ENCODE measurements around the gene PPIP5K1.

PPIP5K1 gene

DNA sequence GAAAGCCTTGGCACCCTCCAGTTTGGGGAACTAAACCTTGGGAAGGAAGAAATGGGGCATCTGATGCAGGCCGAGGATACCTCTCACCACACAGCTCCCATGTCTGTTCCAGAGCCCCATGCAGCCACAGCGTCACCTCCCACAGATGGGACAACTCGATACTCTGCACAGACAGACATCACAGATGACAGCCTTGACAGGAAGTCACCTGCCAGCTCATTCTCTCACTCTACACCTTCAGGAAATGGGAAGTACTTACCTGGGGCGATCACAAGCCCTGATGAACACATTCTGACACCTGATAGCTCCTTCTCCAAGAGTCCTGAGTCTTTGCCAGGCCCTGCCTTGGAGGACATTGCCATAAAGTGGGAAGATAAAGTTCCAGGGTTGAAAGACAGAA is 64.9 kb downstream of the PPIP5K1 start:
- no peak overlapping the region for H3K27ac ChIP-seq (ENCODE audit: low read depth, low read length)
- H3K27me3 ChIP-seq (ENCODE audit: control insufficient read depth in 1 of 2, insufficient read depth in 2 of 2, low read length in 2 of 2) = no peaks in the 10 kb centered on the region
- H3K9ac ChIP-seq (ENCODE audit: low read length) = no peak overlapping the region
- H3K9me3 ChIP-seq (ENCODE audit: low read length) = no peaks in the 10 kb centered on the region
- H3K36me3 ChIP-seq (ENCODE audit: insufficient read depth, low read length) = peaks cover 55% of the 10 kb centered on the region
- H3K4me3 ChIP-seq (ENCODE audit: low read depth in 1 of 2, low read length in 2 of 2) = no peak overlapping the region
- no peaks in the 10 kb centered on the region for H3K4me1 ChIP-seq (ENCODE audit: insufficient read depth, low read length)

DNA sequence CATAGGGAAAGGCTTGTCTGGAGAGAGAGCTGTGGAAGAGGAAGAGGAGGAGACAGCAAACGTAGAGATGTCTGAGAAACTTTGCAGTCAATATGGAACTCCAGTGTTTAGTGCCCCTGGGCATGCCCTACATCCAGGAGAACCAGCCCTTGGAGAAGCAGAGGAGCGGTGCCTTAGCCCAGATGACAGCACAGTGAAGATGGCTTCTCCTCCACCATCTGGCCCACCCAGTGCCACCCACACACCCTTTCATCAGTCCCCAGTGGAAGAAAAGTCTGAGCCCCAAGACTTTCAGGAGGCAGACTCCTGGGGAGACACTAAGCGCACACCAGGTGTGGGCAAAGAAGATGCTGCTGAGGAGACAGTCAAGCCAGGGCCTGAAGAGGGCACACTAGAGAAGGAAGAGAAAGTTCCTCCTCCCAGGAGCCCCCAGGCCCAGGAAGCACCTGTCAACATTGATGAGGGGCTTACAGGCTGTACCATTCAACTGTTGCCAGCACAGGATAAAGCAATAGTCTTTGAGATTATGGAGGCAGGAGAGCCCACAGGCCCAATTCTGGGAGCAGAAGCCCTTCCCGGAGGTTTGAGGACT is 65.7 kb downstream of the PPIP5K1 start:
- Histone ChIP-seq H3K9me3 (ENCODE audit: low read length) (no peaks in the 10 kb centered on the region), H3K36me3 (ENCODE audit: insufficient read depth, low read length) (peaks cover 48% of the 10 kb centered on the region), H3K27me3 (ENCODE audit: control insufficient read depth in 1 of 2, insufficient read depth in 2 of 2, low read length in 2 of 2) (no peaks in the 10 kb centered on the region), H3K4me3 (ENCODE audit: low read depth in 1 of 2, low read length in 2 of 2) (no peak overlapping the region), H3K27ac (ENCODE audit: low read depth, low read length) (no peak overlapping the region), H3K9ac (ENCODE audit: low read length) (no peak overlapping the region), H3K4me1 (ENCODE audit: insufficient read depth, low read length) (peaks cover 1% of the 10 kb centered on the region)

DNA sequence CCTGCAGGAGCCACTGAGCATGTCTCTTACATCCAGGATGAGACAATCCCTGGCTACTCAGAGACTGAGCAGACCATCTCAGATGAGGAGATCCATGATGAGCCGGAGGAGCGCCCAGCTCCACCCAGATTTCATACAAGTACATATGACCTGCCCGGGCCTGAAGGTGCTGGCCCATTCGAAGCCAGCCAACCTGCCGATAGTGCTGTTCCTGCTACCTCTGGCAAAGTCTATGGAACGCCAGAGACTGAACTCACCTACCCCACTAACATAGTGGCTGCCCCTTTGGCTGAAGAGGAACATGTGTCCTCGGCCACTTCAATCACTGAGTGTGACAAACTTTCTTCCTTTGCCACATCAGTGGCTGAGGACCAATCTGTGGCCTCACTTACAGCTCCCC is 66.4 kb downstream of the PPIP5K1 start:
- peaks cover 45% of the 10 kb centered on the region for H3K36me3 ChIP-seq (ENCODE audit: insufficient read depth, low read length)
- H3K9ac ChIP-seq (ENCODE audit: low read length) = no peak overlapping the region
- H3K9me3 ChIP-seq (ENCODE audit: low read length) = no peaks in the 10 kb centered on the region
- no peak overlapping the region for H3K4me3 ChIP-seq (ENCODE audit: low read depth in 1 of 2, low read length in 2 of 2)
- H3K27ac ChIP-seq (ENCODE audit: low read depth, low read length) = no peak overlapping the region
- peaks cover 8% of the 10 kb centered on the region for H3K4me1 ChIP-seq (ENCODE audit: insufficient read depth, low read length)
- no peaks in the 10 kb centered on the region for H3K27me3 ChIP-seq (ENCODE audit: control insufficient read depth in 1 of 2, insufficient read depth in 2 of 2, low read length in 2 of 2)

DNA sequence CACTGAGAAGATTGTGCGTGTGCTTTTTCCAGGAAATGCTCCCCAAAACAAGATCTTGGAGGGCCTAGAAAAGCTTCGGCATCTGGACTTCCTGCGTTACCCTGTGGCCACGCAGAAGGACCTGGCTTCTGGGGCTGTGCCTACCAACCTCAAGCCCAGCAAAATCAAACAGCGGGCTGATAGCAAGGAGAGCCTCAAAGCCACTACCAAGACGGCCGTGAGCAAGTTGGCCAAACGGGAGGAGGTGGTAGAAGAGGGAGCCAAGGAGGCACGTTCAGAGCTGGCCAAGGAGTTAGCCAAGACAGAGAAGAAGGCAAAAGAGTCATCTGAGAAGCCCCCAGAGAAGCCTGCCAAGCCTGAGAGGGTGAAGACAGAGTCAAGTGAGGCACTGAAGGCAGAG is 67.8 kb downstream of the PPIP5K1 start:
- H3K4me1 ChIP-seq (ENCODE audit: insufficient read depth, low read length) = peaks cover 8% of the 10 kb centered on the region
- no peaks in the 10 kb centered on the region for H3K9me3 ChIP-seq (ENCODE audit: low read length)
- H3K9ac ChIP-seq (ENCODE audit: low read length) = no peak overlapping the region
- H3K4me3 ChIP-seq (ENCODE audit: low read depth in 1 of 2, low read length in 2 of 2) = no peak overlapping the region
- H3K27me3 ChIP-seq (ENCODE audit: control insufficient read depth in 1 of 2, insufficient read depth in 2 of 2, low read length in 2 of 2) = no peaks in the 10 kb centered on the region
- H3K27ac ChIP-seq (ENCODE audit: low read depth, low read length) = no peak overlapping the region
- H3K36me3 ChIP-seq (ENCODE audit: insufficient read depth, low read length) = peaks cover 45% of the 10 kb centered on the region

DNA sequence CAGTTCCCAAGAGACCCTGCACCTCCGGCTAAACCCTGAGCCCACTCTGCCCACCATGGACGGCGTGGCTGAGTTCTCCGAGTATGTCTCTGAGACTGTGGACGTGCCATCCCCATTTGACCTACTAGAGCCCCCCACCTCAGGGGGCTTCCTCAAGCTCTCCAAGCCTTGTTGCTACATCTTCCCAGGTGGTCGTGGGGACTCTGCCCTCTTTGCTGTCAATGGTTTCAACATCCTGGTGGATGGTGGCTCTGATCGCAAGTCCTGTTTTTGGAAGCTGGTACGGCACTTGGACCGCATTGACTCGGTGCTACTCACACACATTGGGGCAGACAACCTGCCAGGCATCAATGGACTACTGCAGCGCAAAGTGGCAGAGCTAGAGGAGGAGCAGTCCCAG is 68.6 kb downstream of the PPIP5K1 start:
- Histone ChIP-seq H3K27me3 (ENCODE audit: control insufficient read depth in 1 of 2, insufficient read depth in 2 of 2, low read length in 2 of 2) (no peaks in the 10 kb centered on the region), H3K4me1 (ENCODE audit: insufficient read depth, low read length) (peaks cover 16% of the 10 kb centered on the region), H3K4me3 (ENCODE audit: low read depth in 1 of 2, low read length in 2 of 2) (no peak overlapping the region)

DNA sequence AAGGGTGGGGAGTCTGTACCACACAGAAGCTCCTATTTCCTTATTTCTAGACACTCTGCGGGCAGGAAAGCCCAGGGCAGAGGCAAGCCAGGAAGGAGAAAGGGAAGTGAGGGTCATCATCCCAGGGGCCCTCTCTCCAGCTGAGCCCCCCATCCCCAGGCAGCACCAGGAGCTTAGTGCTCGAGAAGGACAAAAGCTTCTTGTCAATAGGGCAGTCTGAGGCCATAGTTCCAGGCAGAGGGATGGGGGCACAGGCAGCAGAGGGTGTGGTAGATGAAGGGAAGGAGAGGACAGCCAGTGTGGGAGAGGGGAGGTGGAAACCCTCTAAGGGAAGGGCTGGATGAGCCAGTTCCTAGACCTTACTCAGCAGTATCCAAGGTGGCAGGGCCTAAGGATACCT is 69.9 kb downstream of the PPIP5K1 start:
- peaks cover 29% of the 10 kb centered on the region for H3K4me1 ChIP-seq (ENCODE audit: insufficient read depth, low read length)
- H3K36me3 ChIP-seq (ENCODE audit: insufficient read depth, low read length) = peaks cover 42% of the 10 kb centered on the region
- H3K9me3 ChIP-seq (ENCODE audit: low read length) = no peaks in the 10 kb centered on the region
- H3K27me3 ChIP-seq (ENCODE audit: control insufficient read depth in 1 of 2, insufficient read depth in 2 of 2, low read length in 2 of 2) = no peaks in the 10 kb centered on the region
- no peak overlapping the region for H3K4me3 ChIP-seq (ENCODE audit: low read depth in 1 of 2, low read length in 2 of 2)
- H3K27ac ChIP-seq (ENCODE audit: low read depth, low read length) = no peak overlapping the region
- H3K9ac ChIP-seq (ENCODE audit: low read length) = no peak overlapping the region

More for the DNA sequence above, 68.6 kb downstream of the PPIP5K1 start:
- Histone ChIP-seq H3K27ac (ENCODE audit: low read depth, low read length) (no peak overlapping the region), H3K36me3 (ENCODE audit: insufficient read depth, low read length) (peaks cover 45% of the 10 kb centered on the region), H3K9me3 (ENCODE audit: low read length) (no peaks in the 10 kb centered on the region), H3K9ac (ENCODE audit: low read length) (no peak overlapping the region)

DNA sequence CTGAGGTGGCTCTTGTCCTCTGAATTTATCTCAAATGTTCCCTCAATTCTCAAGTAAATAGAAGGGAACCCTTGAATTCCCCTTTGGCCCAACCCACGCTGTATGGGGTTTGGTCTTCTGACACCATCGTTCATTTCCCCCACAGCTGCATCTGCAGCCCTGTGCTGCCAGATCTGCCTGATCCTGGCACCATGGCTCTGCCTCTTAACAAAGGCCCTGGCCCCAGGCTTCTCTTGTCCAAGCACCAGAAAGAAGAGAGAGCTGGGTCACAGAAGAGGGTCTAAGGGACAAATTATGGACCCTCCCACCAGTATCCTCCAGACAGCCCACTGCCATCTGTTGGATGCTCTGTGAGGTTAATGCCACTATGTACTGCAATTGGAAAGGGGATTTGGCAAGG is 70.8 kb downstream of the PPIP5K1 start:
- Histone ChIP-seq H3K4me3 (ENCODE audit: low read depth in 1 of 2, low read length in 2 of 2) (peak overlapping the region in 1 of 2 donors; percentile 94), H3K36me3 (ENCODE audit: insufficient read depth, low read length) (peaks cover 37% of the 10 kb centered on the region), H3K27ac (ENCODE audit: low read depth, low read length) (no peak overlapping the region), H3K4me1 (ENCODE audit: insufficient read depth, low read length) (peaks cover 36% of the 10 kb centered on the region), H3K9me3 (ENCODE audit: low read length) (no peaks in the 10 kb centered on the region), H3K9ac (ENCODE audit: low read length) (no peak overlapping the region), H3K27me3 (ENCODE audit: control insufficient read depth in 1 of 2, insufficient read depth in 2 of 2, low read length in 2 of 2) (no peaks in the 10 kb centered on the region)

DNA sequence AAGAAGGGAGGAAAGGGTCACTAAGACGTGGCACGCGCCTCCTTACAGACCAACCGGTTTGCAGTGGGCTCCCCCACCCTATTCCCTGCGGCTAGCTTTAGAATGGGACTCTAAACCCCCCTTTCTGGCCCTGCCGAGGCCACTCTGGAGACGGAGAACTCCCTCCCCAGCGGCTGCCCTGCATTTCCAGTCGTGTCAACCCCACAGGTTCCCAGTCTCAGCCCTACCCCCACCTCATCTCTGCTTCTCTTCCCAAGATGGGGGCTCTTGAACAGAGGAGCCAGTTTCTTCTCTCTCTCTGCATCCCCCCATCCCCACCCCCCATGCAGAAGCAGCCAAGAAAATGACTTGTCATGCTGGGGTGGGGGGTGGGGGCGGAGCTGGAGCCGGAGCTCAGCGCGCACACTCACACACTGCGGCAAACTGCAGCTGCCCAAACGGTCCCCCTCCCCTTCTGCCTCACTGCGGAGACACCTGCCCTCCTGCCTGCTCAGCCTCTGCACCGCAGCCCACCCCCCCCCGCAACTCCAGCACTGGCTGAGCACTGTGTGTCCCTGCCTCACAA is 71.7 kb downstream of the PPIP5K1 start:
- Histone ChIP-seq H3K27me3 (ENCODE audit: control insufficient read depth in 1 of 2, insufficient read depth in 2 of 2, low read length in 2 of 2) (no peaks in the 10 kb centered on the region), H3K9me3 (ENCODE audit: low read length) (no peaks in the 10 kb centered on the region), H3K4me1 (ENCODE audit: insufficient read depth, low read length) (peaks cover 42% of the 10 kb centered on the region), H3K27ac (ENCODE audit: low read depth, low read length) (peak overlapping the region; percentile 81), H3K9ac (ENCODE audit: low read length) (peak overlapping the region; percentile 85), H3K36me3 (ENCODE audit: insufficient read depth, low read length) (peaks cover 30% of the 10 kb centered on the region), H3K4me3 (ENCODE audit: low read depth in 1 of 2, low read length in 2 of 2) (peak overlapping the region; percentile 87 to 94)

DNA sequence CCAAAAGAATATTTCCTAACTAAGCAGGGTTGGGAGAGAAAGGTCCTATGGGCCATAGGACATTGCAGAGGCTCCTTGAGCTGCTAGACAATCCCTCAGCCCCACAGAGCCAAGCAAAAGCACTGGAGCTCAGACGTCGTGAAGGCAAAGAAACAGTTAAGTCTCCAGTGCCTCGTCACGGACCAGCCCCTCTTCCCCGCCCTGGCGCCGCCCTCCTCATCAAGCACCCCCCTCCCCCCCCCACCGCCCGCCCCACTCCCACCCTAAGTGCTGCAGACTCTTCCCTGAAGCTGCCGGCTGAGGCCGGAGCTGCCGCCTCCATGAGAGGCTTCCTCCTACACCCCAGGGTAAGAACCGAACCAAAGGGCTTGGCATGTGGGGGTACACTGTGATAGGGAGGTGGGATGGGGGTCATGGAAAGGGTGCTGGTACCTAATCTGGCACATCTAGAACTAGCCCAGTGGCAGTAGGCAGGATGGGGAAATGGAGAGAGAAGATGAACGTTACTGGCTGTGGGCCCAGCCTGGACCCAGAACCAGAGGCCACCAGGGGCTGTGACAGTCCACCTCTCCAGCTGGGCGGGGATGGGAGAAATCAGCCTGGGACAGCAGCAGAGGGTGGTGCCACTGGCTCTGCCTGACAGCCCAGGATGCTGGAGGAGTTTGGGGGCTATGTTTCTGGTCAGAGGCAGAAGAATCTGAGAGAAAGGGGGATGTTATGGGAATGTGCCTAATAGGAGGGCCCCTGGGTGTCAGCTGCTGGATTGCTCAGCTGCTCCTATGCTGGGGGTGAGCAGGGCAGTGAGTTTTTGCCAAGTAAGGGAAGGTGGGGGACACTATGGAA is 72.4 kb downstream of the PPIP5K1 start, which contains the start of gene MAP1A:
TSS of gene MAP1A (plus strand) at position 255 of the 843 bp plus-strand sequence. CDS start 3,866 bp downstream, outside the sequence.
- Histone ChIP-seq H3K27ac (ENCODE audit: low read depth, low read length) (peak within 1 kb of the TSS; percentile 95), H3K4me3 (ENCODE audit: low read depth in 1 of 2, low read length in 2 of 2) (peak within 1 kb of the TSS; percentile 87 to 94), H3K36me3 (ENCODE audit: insufficient read depth, low read length) (peaks cover 23% of the 10 kb centered on the region), H3K9ac (ENCODE audit: low read length) (peak within 1 kb of the TSS; percentile 85), H3K9me3 (ENCODE audit: low read length) (no peaks in the 10 kb centered on the region), H3K27me3 (ENCODE audit: control insufficient read depth in 1 of 2, insufficient read depth in 2 of 2, low read length in 2 of 2) (no peaks in the 10 kb centered on the region), H3K4me1 (ENCODE audit: insufficient read depth, low read length) (peaks cover 42% of the 10 kb centered on the region)

DNA sequence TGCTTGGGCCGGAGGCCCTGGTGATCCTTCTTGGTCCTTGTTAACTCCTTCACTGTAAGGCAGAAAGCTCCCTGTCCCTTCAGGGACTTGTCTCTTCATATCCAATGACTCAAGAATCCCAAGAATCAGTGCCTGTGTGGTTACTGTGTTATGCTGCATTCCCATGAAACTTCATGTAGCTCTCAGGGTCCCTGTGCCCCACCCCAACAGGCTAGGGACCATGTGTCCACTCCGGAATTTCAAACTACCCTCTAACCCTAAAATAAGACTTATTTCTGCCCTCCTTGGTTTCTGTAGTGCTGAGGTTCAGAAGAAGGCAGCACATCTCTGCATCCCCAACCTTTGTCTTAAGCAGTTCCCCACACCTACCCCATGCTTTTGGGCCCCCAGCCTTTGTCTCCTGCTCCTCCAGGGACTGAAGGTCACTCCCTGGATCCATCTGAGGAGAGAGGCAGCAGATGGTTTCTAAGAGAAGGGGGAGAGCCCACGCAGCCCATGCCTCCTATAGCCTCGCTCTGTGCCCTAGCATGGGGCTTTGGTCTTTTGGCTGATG is 73.1 kb downstream of the PPIP5K1 start:
- Histone ChIP-seq H3K9ac (ENCODE audit: low read length) (peak overlapping the region; percentile 79), H3K4me3 (ENCODE audit: low read depth in 1 of 2, low read length in 2 of 2) (peak overlapping the region; percentile 41 to 73), H3K27me3 (ENCODE audit: control insufficient read depth in 1 of 2, insufficient read depth in 2 of 2, low read length in 2 of 2) (no peaks in the 10 kb centered on the region), H3K36me3 (ENCODE audit: insufficient read depth, low read length) (peaks cover 16% of the 10 kb centered on the region), H3K4me1 (ENCODE audit: insufficient read depth, low read length) (peaks cover 42% of the 10 kb centered on the region), H3K27ac (ENCODE audit: low read depth, low read length) (peak overlapping the region; percentile 95), H3K9me3 (ENCODE audit: low read length) (no peaks in the 10 kb centered on the region)

DNA sequence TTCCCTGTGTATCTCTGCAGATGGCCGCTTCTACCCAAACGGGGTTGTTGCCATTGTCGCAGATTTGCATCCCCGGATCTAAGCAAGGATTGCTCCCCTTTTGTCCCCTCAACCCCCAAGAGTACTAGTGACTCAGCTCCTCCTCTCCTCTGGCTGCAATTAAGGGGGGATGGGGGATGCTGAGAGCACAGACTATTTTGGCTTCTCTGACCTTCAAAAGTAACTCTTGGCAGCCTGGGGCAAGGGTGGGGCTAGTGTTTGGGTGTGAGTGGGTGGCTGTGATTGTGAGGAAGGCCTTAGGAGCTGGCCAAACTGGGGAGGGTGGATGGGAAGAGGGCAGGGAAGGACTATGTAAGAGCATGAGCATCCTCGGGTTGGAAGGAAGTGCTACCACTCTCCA is 73.8 kb downstream of the PPIP5K1 start:
- peak overlapping the region; percentile 41 to 73 for H3K4me3 ChIP-seq (ENCODE audit: low read depth in 1 of 2, low read length in 2 of 2)

More for the DNA sequence above, 73.8 kb downstream of the PPIP5K1 start:
- Histone ChIP-seq H3K27me3 (ENCODE audit: control insufficient read depth in 1 of 2, insufficient read depth in 2 of 2, low read length in 2 of 2) (no peaks in the 10 kb centered on the region), H3K4me1 (ENCODE audit: insufficient read depth, low read length) (peaks cover 48% of the 10 kb centered on the region), H3K9ac (ENCODE audit: low read length) (no peak overlapping the region), H3K27ac (ENCODE audit: low read depth, low read length) (peak overlapping the region; percentile 95), H3K36me3 (ENCODE audit: insufficient read depth, low read length) (peaks cover 9% of the 10 kb centered on the region), H3K9me3 (ENCODE audit: low read length) (no peaks in the 10 kb centered on the region)
